Right lobe of liver (tissue), 6 donors: ENCODE data around the gene TEX54. TPM values are rescaled to one million over a fixed set of nuclear protein-coding genes. Genes with fewer than 3 reads are reported as not detected.

Experiments
- ATAC-seq, 4 donors: fragments of 200-7000 bp; cut with Tn5 transposase; one replicate each; pipeline ENCODE4 v1.9.1; 2020; ENCODE audit warnings: mild to moderate bottlenecking in 4 of 4, moderate library complexity in 4 of 4
- DNase-seq, 3 donors: peaks; one replicate each; pipeline ENCODE4 v3.0.0-alpha.2; 2020
- H3K27ac ChIP-seq, 3 donors: fragments of 200-600 bp; one replicate each; pipeline ENCODE4 v1.8.0; 2022
- H3K27me3 ChIP-seq, 2 donors: fragments of 200-600 bp; one replicate each; pipeline ENCODE4 v1.8.0; 2022
- H3K36me3 ChIP-seq, 4 donors: fragments of 200-600 bp; sonication (generic) in 1 of 4; one replicate each; pipeline versions ENCODE4 v1.5.1 to v1.8.0; 2017 to 2022; ENCODE audit warnings: control low read depth in 1 of 4
- H3K4me1 ChIP-seq, 4 donors: fragments of 200-600 bp; sonication (generic) in 1 of 4; one replicate each; pipeline versions ENCODE4 v1.5.1 to v1.8.0; 2017 to 2022; ENCODE audit warnings: control low read depth in 1 of 4
- H3K4me3 ChIP-seq, 3 donors: fragments of 200-600 bp; one replicate each; pipeline ENCODE4 v1.8.0; 2022
- H3K9me3 ChIP-seq, 4 donors: fragments of 200-600 bp; sonication (generic) in 1 of 4; one replicate each; pipeline versions ENCODE4 v1.5.1 to v1.8.0; 2017 to 2022; ENCODE audit warnings: control low read depth in 1 of 4
- POLR2A ChIP-seq: fragments of 450-650 bp; IDR thresholded peaks from one replicate; pipeline ENCODE4 v1.6.1; 2017; ENCODE audit warnings: antibody characterized with exemption, mild to moderate bottlenecking
- WGBS: methylation state at CpG from one replicate; pipeline ENCODE4 v1.1.6; 2018; ENCODE audit warnings: low coverage, low lambda C conversion rate; ENCODE audit not compliant: insufficient coverage; ENCODE audit errors: missing lambda C conversion rate; 5-methylcytosine and 5-hydroxymethylcytosine counted together
- intact Hi-C, 2 donors: fragments of 100-400 bp; cut with DNase I; formaldehyde crosslinking; loops; one replicate each; pipeline versions ENCODE4 v1.11.2 to v1.14.1; 2022
- total RNA-seq, 6 experiments: library from RNA; depleted of rRNA in 2 of 6; stranded (reverse); fragments of >200 nt in 2 of 6; fragmentation: NEBNext Ultra II Directional in 3 of 6; extraction: Animal tissue kit (Norgen Biotek cat#: 25700) in 3 of 6; gene quantifications; one replicate each; pipeline versions ENCODE4 v1.1.0 to v1.2.4, GENCODE V29; 2016 to 2023
- TF ChIP-seq, protein P1 (sequence below), 4 donors: fragments of 200-600 bp in 3 of 4; fragments of 450-650 bp in 1 of 4; IDR thresholded peaks; one replicate each; pipeline versions ENCODE4 v1.5.1 to v1.8.0; 2016 to 2022; ENCODE audit warnings: antibody characterized with exemption in 4 of 4, mild to moderate bottlenecking in 2 of 4
- donor health status: DM: no; HTN: yes; CAD: no.
- donor health status: DM: no; HTN: no; CAD: no.
- donor health status: DM: no; HTN: no; CAD: no.
- donor health status: DM: no; HTN: yes; CAD: no.
- donor health status: DM: no; HTN: yes; CAD: no.

TEX54 gene
- total RNA-seq, 6 experiments from 2014 or later: not detected

DNA sequence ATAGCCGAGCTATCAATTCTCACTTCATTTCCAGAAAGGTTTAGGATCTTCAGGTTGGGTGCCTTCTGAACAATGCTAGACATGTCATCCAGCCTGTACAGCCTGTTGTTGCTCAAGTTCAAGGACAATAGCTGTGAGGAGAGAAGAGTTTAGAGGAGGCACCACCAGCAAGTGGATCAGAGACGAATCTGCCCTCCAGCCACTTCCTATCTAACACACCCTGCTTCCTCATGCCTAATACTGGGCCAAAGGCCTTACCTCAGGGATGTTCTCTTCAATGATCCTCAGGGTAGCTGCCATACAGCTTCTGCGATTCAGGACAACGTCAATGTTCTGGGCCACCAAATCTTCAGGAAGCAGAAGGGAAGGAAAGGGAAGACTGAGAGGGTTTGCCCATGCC is 31.6 kb downstream of the TEX54 start:
- DNase-seq (no peak), ATAC-seq (no peak)
- Histone ChIP-seq H3K36me3 (peaks cover 7 to 77% (median 47%) of the 10 kb centered on the region in 4 donors), H3K27ac (no peak overlapping the region), H3K4me3 (no peak overlapping the region), H3K4me1 (peaks cover 0 to 11% (median 0%) of the 10 kb centered on the region in 4 donors), H3K27me3 (no peaks in the 10 kb centered on the region), H3K9me3 (no peaks in the 10 kb centered on the region)
- intact Hi-C loops: no loop called here
- 85% methylated on average over 4 of the region's 4 CpGs for WGBS
- TF ChIP-seq POLR2A: no peak
- TF ChIP-seq, protein P1, sequence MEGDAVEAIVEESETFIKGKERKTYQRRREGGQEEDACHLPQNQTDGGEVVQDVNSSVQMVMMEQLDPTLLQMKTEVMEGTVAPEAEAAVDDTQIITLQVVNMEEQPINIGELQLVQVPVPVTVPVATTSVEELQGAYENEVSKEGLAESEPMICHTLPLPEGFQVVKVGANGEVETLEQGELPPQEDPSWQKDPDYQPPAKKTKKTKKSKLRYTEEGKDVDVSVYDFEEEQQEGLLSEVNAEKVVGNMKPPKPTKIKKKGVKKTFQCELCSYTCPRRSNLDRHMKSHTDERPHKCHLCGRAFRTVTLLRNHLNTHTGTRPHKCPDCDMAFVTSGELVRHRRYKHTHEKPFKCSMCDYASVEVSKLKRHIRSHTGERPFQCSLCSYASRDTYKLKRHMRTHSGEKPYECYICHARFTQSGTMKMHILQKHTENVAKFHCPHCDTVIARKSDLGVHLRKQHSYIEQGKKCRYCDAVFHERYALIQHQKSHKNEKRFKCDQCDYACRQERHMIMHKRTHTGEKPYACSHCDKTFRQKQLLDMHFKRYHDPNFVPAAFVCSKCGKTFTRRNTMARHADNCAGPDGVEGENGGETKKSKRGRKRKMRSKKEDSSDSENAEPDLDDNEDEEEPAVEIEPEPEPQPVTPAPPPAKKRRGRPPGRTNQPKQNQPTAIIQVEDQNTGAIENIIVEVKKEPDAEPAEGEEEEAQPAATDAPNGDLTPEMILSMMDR (IDR thresholded peaks at IDR 0.05): no peak

DNA sequence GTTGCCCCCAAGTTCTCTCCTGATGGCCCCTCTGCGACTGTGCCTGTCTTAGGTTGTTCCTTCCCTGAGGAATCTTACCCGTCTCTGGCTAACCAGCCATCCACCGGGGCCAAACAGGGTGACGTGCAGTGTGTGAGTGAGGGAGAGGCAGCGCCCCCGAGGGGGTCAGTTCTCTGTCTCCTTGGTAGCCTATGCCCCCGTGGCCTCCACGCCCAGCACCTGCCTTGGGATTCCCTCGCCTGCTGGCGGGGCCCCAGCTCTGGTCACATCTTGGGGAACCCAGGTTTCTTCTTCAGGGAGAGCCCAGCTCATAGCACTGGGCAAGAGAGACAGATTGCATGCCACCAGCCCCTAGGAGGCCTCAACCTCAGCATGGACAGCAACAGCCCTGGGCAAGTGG is 33.2 kb downstream of the TEX54 start:
- Histone ChIP-seq H3K27me3 (no peaks in the 10 kb centered on the region), H3K9me3 (no peaks in the 10 kb centered on the region), H3K4me1 (peaks cover 0 to 6% (median 0%) of the 10 kb centered on the region in 4 donors), H3K27ac (no peak overlapping the region), H3K36me3 (peaks cover 11 to 93% (median 57%) of the 10 kb centered on the region in 4 donors), H3K4me3 (no peak overlapping the region)
- ATAC-seq (peak in 1 of 4 donors; percentile 15), DNase-seq (no peak)
- 80% methylated on average over 1 of the region's 10 CpGs for WGBS
- intact Hi-C loops: no loop called here
- TF ChIP-seq POLR2A: no peak
- TF ChIP-seq, protein P1 (IDR thresholded peaks at IDR 0.05): no peak

DNA sequence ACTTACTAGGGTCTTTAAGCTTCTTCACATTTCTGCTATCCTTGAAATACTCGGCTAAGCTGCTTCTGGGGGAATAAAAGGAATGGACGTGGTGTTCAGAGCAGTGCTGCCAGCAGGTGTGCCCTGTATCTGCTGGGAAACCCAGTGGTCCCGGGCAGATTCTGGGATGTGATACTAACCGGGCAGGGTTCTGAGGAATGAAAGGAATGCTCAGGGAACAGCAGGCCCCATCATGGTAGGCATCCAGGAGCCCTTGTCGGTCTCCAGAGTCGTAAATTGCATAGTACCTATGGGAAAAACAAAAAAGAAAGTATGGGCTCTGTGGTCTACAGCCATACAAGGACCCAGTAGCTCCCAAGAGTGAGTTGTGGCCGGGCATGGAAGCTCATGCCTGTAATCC is 36.4 kb downstream of the TEX54 start:
- intact Hi-C loops: no loop called here
- Histone ChIP-seq H3K36me3 (peaks cover 12 to 88% (median 56%) of the 10 kb centered on the region in 4 donors), H3K27me3 (no peaks in the 10 kb centered on the region), H3K4me3 (no peak overlapping the region), H3K4me1 (peaks cover 0 to 6% (median 2%) of the 10 kb centered on the region in 4 donors), H3K27ac (no peak overlapping the region), H3K9me3 (no peaks in the 10 kb centered on the region)
- ATAC-seq: no peak
- TF ChIP-seq, protein P1 (IDR thresholded peaks at IDR 0.05): no peak
- TF ChIP-seq POLR2A: no peak
- no peak for DNase-seq
- WGBS: 90% methylated on average over 6 of the region's 7 CpGs

DNA sequence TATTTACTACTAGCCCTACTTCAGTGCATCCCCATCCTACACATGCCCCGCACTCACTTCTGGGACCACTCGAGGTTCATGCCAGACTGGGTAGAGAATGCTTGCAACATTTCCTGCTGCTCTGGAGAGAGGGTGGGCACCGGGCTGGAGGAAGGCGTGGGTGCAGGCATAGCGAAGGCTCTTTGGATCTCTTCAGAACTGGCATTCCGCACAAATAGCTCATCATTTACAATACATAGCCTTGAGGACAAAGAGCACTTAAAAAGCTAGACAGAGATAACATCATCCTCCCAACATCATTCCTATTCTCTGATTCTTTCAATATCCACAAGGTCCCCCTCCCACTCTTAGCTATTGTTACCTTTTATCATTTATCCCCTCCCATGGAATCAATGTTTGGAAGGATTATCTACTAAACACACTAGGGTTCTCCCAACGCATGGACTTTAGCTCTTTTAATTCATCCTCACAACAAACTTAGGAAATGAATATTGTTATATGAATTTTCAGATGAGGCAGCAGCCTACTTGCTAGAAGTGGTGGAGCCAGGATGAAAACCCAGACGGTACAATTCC is 38.4 kb downstream of the TEX54 start:
- Histone ChIP-seq H3K36me3 (peaks cover 12 to 77% (median 38%) of the 10 kb centered on the region in 4 donors), H3K4me1 (peaks cover 0 to 17% (median 7%) of the 10 kb centered on the region in 4 donors), H3K4me3 (no peak overlapping the region), H3K27ac (no peak overlapping the region), H3K27me3 (no peaks in the 10 kb centered on the region), H3K9me3 (no peaks in the 10 kb centered on the region)
- TF ChIP-seq, protein P1 (IDR thresholded peaks at IDR 0.05): no peak
- TF ChIP-seq POLR2A: no peak
- ATAC-seq: no peak
- intact Hi-C loops: no loop called here
- 91% methylated on average over 8 of the region's 8 CpGs for WGBS
- DNase-seq: no peak
